GM21526 (cell line): Measurements from ENCODE around the gene TSKS.
"Not testable (repeated sequence)": the region's sequence is repeated elsewhere in the genome, so short reads cannot be mapped to it uniquely, and the experiment has no call there.

Source experiments
- ATAC-seq: cut with Tn5 transposase; IDR thresholded peaks from one replicate; pipeline ENCODE4 v1.9.1; 2021; ENCODE audit warnings: moderate library complexity; ENCODE audit not compliant: unreplicated experiment, low FRiP score

Gene TSKS

GRCh38 chr19:49727217-49728030 is 35.7 kb downstream of the TSKS start:
- ATAC-seq, result no peak

DNA sequence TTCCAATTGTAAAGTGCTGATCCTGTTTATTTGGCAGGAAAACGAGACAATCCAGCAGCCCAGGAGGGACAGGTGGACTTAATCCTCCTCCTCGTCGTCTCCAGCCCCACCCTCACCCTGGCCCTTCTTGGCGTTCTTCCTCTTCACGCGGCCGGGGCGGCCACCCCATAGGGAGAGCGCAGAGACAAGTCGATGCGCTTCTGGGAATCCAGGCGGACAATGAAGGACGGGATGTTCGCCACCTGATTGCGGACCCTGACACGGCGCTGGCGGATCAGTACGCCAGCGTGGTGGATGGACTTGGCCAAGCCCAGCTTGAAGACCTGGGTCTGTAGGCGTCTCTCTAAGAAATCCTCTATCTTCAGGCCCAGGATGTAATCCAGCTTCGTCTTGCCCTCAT is 43.7 kb downstream of the TSKS start:
- not testable (repeated sequence) for ATAC-seq

DNA sequence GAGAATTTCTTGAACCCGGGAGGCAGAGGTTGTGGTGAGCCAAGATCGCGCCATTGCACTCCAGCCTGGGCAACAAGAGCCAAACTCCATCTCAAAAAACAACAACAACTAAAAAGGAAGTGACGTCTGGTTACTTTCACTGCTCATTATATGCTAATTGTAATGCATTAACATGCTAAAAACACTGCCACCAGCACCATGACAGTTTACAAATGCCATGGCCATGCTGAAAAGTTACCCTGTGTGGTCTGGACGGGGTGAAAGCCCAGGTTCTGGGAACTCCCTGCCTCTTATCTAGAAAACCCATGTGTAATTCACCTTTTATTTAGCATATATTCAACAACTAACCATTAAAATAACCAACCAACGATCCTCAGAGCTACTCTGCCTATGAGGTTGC is 44.1 kb downstream of the TSKS start:
- no peak for ATAC-seq

- ATAC-seq, result no peak
These were observed 44.6 kb downstream of the TSKS start for GRCh38 chr19:49718511-49718910.

GRCh38 chr19:49716154-49716553 is 47.0 kb downstream of the TSKS start:
- no peak for ATAC-seq

GRCh38 chr19:49713236-49713845 is 49.8 kb downstream of the TSKS start:
- no peak for ATAC-seq

DNA sequence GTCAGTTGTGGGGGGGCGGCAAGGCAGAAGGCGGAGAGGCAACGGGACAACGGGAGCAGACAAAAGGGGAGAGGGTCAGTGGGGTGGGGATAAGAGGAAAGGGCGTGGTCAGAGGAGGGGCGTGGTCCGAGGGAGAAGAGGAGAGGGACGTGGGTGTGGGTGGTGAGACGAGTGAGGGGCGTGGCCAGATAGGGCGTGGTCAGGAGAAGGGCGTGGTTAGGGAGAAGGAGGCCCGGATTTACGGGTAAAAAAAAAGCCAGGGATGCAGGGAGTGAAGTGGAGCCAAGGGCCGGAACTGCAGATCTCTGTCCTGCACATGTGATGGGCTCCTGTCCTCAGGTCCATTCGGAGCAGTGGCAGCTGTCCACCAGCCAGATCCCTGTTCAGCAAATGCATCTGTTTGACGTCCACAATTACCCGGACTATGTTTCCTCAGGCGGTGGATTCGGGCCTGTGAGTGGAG is 50.7 kb downstream of the TSKS start:
- no peak for ATAC-seq

GRCh38 chr19:49710372-49710951 is 52.6 kb downstream of the TSKS start:
- ATAC-seq, result no peak

- ATAC-seq, result no peak
These were observed 57.2 kb downstream of the TSKS start for GRCh38 chr19:49705919-49706318.

DNA sequence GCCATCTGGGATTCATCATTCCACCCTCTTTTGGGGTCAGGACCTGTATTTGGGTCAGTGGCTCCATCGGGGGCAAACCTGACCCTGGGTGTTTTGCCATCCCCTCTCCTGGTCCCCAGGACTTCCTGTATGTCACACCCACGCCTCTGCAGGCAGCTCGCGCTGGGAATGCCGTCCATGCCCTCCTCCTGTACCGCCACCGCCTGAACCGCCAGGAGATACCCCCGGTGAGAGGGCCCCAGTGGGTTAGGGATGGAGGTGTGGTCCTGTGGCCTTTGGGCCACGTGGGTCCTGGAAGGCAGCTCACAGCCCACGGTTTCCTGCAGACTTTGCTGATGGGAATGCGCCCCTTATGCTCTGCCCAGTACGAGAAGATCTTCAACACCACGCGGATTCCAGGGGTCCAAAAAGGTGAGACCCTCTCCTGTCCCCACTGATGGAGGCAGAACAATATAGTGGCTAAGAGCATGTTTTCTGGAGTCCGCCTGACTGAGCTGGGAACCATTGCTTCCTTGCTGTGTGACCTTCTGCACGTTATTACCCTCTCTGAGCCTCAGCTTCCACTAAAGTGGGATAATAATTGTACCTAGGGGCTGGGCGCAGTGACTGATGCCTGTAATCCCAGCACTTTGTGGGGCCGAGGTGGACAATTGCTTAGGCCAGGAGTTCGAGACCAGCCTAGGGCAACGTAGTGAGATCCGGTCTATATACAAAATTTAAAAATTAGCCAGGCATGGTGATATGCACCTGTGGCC is 58.0 kb downstream of the TSKS start:
- ATAC-seq, result no peak

DNA sequence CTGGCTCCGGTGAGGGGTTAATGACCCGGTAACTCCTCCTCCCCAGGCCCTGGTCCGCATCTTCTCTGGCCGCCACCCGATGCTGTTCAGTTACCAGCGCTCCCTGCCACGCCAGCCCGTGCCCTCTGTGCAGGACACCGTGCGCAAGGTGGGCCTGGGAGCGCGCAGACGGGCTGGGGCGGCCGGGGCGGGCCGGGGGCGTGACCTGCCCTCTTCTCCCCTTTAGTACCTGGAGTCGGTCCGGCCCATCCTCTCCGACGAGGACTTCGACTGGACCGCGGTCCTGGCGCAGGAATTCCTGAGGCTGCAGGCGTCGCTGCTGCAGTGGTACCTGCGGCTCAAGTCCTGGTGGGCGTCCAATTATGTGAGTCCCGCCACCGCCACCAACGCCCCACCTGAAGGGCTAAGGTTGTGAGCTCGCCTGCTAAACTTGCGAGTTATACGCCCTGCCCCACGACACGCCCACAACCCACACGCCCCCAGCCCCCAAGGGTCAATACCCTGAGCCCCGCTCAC is 61.8 kb downstream of the TSKS start:
- no peak for ATAC-seq

GRCh38 chr19:49700563-49700962 is 62.5 kb downstream of the TSKS start:
- no peak for ATAC-seq

DNA sequence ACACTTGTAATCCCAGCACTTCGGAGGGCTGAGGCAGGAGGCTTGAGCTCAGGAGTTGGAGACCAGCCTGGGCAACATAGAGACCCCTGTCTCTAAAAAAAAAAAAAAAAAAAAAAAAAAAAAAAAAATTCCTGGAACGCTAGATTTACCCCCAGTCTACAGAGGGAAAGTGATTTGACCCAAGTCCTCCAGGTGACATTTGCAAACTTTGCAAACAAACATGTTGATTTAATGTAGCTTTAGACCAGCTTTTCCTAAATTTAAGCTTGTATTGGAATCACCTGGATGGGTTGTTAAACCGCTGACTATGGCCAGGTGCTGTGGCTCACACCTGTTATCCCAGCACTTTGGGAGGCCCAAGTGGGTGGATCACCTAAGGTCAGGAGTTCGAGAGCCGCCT is 63.7 kb downstream of the TSKS start:
- no peak for ATAC-seq

GRCh38 chr19:49696865-49697264 is 66.2 kb downstream of the TSKS start:
- no peak for ATAC-seq

DNA sequence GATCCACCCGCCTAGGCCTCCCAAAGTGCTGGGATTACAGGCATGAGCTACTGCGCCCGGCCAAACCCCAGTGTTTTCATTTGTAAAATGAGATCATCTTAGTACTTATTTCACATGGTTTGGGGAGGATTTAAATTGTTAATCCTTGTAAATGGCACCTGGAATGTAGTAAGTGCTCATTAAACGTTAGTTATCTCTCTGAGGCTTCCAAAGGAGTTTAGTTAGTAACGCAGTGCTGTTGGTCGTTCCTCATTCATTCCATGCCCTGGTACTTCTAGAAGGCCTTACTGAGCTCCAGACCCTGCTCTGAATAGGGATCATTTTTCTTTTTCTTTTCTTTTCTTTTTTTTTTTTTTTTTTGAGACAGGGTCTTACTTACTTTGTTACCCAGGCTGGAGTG is 67.0 kb downstream of the TSKS start:
- ATAC-seq, result no peak

- no peak for ATAC-seq
These were observed 71.0 kb downstream of the TSKS start for GRCh38 chr19:49692147-49692506.

GRCh38 chr19:49691243-49692146 is 71.6 kb downstream of the TSKS start:
- no peak for ATAC-seq

DNA sequence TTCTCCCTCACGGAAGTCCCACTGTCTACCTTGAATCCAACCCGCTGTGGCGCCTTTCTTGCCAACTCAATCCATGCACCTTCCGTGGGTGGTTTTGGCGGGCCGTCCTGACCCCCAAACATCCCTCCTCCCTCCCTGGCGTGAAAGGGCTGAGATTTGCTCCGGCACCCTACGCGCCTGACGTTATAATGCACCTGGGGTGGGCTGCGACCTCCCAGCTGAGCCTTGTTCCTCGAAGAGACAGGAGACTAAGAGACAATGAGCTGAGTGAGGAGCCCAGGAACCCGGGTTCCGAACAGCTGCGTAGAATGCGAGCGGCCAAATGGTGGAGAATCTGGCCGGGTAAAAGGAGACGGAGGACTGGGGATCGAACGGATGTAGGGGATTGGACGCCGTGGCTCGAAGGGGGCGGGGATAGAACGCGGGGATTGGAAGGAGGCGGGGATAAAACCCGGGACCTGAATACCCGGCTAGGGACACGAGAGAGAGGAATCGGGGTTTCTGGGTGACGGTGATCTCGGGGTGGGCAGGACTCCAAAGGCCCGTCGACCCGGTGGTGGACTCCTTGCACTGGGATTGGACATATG is 72.4 kb downstream of the TSKS start, which contains the start of gene CPT1C:
TSS of gene CPT1C (plus strand) at position 461 of the 587 bp plus-strand sequence. CDS start 1,137 bp downstream, outside the sequence.
- no peak for ATAC-seq

- ATAC-seq, result no peak
These were observed 72.9 kb downstream of the TSKS start for GRCh38 chr19:49690079-49690655.
